ENCODE data around the gene GYPC.
"Not testable (repeated sequence)": the region's sequence is repeated elsewhere in the genome, so short reads cannot be mapped to it uniquely, and the experiment has no call there.

The GYPC gene

GRCh38 chr2:126700677-126701076 lies 44.7 kb downstream of the GYPC start:
- no peak for DNase-seq

GRCh38 chr2:126703311-126703710 lies 47.4 kb downstream of the GYPC start:
- no peak for DNase-seq

GRCh38 chr2:126704434-126705160 lies 48.6 kb downstream of the GYPC start:
- DNase-seq: no peak

DNA sequence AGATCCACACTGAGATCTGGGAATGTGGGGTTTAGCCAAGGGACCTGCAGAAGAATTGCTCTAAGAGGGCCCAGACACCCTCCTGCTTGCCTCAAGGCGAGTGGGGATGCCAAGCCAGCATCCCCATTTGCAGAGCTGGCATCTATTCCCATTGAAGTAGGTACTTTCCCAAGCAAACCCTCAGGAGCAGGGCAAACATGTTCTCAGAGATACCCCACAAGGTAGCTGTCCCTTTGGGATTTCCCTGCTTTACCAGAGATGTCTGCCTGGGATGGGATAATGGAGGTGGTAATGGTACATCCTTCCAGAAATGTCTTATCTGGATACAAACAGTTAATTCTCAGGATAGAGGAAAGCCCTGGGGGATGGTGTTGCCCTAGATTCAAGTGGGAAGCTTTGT lies 51.2 kb downstream of the GYPC start:
- no peak for DNase-seq

GRCh38 chr2:126707941-126708340 lies 52.0 kb downstream of the GYPC start:
- no peak for DNase-seq

- DNase-seq: no peak
Observed at GRCh38 chr2:126714191-126714965, 58.4 kb downstream of the GYPC start.

DNA sequence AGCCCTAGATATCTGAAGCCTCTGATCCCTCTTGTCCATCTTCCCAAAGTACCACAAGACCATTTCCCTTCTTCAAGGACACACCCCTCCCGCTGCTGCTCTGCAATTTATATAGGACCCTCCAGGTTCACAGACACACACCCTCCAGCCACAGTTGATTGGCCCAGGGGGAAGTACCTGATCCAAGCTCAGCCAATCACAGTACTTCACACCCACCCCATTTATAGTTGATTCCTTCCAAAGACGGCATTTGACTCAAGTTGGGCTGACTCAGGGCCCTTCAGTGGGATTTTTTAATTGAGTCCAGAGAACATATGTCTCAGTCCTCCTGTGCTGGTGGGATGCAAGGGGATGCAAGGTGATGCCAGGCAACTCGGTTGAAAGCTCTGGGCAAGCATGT lies 59.2 kb downstream of the GYPC start:
- DNase-seq: no peak

GRCh38 chr2:126715576-126716406 lies 59.8 kb downstream of the GYPC start:
- no peak for DNase-seq

- DNase-seq: not testable (repeated sequence)
Observed at GRCh38 chr2:126717277-126717676, 61.3 kb downstream of the GYPC start.

DNA sequence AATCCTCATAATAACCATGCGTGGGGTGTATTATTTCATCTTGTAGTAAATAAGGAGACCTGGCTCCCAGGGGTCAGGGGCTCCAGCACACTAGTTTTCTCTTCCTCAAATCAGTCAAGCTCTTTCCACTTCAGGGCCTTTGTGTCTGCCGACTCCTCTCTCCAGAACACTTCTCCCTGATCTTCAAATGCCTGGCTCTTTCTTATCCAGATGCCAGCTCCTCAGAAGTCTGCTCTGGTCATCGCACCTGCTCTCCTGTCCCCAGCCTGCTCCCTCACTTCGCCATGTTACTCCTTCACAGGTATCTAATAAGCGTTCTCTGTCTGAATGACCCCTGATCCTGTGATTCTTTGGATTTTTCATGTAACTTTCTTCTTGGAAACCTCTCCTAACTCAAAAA lies 62.0 kb downstream of the GYPC start:
- no peak for DNase-seq

GRCh38 chr2:126719191-126719832 lies 63.4 kb downstream of the GYPC start:
- DNase-seq: no peak

DNA sequence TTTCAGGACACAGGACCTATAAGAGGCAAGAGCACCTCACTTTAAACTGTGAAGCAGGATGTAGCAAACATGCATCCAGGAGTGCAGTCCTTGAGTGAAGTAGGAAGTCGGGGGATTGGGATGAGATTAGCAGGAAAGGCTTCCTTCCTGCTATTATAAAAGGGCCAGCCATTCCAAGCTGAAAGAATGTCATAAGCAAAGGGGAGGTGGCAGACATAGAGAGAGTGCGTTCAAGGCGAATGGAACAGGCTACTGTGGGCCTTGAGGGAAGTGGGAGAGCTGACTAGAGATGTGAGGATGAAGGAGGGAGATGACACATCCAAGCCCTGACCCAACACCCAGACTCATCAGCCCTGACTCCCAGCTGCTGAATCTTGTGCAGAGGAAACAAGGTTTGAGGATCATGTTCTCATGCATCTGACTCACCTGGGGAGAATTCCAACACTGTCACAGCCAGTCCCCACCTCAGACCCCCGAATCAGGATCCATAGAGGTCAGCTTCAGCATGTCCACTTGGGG lies 63.9 kb downstream of the GYPC start:
- DNase-seq: no peak

DNA sequence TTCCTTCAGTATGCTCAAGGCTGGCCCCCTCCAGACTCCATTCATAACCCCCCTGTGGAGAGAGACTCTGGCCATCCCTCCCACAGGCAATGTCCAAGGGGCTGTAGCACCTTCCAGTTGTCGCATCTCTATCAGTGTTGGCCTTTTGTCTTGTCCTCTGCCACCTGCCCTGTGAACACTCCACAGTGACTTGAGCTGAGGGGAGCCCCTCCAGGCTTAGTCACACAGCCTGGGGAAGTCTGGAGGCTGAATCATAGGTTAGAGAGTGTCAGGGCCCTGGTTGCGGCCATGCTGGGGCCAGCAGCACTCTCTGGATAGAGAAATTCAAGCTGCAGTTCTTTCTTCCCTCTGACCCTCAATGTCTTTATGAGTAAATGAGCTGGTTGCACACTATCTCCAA lies 64.7 kb downstream of the GYPC start:
- no peak for DNase-seq

DNA sequence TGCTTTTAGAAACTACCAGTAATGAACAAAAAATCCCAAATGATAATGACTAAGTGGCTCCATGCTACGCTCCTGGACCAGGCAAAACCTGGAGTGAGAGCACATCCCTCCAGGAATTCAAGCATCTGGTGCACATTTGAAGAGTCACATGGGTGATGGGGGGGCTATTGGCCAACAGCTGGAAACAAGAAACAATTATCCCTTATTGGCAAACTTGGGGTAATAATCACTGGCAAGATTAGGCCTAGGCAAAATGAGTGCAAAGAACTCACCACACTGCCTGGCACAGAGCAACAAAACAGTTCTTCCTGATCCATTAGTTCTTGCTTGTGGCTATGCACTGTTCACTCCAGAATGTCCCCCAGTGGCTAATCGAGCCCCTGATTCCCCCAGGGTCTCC lies 66.1 kb downstream of the GYPC start:
- no peak for DNase-seq

- no peak for DNase-seq
Observed at GRCh38 chr2:126722546-126722945, 66.6 kb downstream of the GYPC start.

GRCh38 chr2:126723281-126723815 lies 67.4 kb downstream of the GYPC start:
- no peak for DNase-seq

- DNase-seq: no peak
Observed at GRCh38 chr2:126725580-126725979, 69.6 kb downstream of the GYPC start.

DNA sequence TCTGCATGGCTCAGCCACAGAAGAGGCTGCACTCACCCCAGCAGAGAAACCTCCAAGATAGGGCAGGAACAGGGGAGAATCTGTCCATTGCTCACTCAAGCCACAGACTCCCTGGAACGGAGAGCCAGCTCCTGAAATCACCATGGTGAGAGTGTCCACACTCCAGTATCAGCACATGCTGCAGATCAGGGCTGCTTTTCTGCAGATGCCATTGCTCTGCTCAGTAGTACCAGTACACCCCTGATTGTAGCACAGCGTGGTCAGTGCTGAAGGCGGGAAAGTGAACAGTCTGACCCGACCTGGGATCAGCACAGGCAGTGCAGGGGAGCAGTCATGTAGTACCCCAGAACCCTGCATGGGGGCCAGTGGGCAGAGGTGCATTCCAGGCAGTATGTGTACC lies 73.9 kb downstream of the GYPC start:
- DNase-seq: no peak

DNA sequence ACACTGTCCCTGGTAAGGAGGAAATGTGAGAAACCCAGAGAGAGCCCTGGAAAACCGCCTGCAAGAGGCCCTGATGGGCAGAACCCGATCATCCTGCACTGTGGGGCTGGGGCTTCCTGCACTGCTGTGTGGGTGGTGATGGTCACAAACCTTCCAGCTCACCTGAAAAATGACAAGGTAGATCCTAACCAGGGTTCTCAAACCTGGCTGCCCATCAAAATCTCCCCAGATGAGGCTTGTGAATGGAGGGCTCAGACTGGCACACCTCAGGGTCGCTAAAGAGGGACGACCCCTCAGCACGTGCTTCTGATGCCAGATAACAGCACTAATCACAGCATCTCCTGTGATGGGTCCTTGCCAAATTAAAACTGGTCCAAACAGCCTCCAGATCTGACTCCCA lies 74.7 kb downstream of the GYPC start:
- no peak for DNase-seq

GRCh38 chr2:126731353-126731752 lies 75.4 kb downstream of the GYPC start:
- DNase-seq: no peak

DNA sequence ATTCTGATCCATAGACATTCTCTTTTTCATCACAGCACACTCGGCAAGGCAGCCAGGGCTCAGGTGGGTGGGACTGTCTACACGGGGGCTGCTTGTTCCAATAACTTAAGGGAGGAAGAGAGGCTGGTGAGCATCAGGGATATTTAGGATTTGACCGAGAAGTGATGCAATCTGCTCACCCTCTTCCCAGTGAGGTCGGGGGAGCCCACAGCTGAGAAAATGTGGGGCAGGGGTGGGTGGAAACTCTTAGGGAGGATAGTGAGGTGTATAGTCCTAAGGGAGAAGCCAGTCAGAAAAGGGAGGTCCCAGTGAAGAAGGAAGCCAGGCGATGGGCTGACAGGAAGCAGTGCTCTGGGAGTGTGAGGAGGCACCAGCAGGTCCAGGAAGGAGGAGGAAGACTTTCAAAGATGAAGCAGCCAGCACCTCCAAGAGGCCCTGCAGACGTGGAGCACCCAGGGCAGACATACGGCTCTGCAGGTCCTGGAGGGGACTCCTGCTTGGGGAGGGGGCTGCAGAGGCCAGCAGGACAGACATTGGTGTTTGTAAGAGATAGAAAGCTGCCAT lies 76.8 kb downstream of the GYPC start:
- no peak for DNase-seq

- no peak for DNase-seq
Observed at GRCh38 chr2:126733795-126734194, 77.8 kb downstream of the GYPC start.

All from effector CD8-positive, alpha-beta T cell (primary cell).